CD4-positive, alpha-beta T cell treated with Interleukin-17A for 4 hours (primary cell): ENCODE results near the gene HNRNPK.

Source experiments
- DNase-seq: peaks from one replicate; pipeline ENCODE4 v3.0.0-alpha.2; 2020; ENCODE audit warnings: mixed read lengths

The HNRNPK gene

DNA sequence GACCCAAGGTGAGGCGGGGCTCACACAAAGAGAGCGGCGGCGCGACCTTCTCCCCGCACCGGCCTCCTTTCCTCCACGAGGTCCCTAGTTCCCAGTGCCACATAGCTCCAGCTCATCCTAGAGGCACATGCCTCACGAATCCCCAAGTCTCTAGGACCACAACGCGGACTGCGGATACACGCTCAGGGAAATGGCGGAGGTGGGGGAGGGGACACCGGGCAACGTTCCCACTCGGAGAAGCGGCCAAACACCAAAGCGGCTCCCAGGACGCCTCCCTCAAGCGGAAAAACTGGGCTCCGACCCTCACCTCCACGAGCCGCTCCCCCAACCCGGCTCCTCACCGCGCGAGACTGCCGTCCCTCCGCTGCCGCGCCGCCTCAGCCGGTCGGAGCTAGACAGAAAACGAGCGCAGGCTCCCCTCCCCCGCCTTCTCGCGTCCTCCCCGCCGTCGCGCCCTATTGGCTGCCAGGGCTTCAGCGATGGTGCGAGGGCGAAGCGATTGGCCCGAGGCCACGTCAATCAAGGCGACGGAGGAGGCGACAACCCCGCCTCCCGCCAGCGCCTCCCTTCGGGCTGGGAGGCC is at the start of gene HNRNPK:
Gene HNRNPK, minus strand, starts transcription at position 404 of the 583 bp plus-strand sequence. CDS start 1,963 bp downstream, outside the sequence.
- DNase-seq, result peak; percentile 99

DNA sequence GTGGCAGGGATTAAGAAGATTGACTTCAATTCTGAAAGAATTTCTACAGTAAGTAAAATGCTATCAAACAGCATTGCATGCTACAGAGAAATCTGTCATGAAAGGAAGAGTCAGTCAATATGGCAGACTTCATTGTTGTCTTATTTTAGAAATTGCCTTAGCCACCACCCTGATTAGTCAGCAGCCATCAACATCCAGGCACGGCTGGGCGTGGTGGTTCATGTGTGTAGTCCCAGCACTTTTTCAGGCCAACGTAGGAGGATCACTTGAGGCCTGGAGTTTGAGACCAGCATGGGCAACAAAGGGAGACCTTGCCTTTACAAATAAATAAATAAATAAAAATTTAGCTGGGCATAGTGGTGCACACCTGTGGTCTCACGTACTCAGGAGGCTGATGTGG is 47.2 kb upstream of the HNRNPK start:
- DNase-seq, result no peak

DNA sequence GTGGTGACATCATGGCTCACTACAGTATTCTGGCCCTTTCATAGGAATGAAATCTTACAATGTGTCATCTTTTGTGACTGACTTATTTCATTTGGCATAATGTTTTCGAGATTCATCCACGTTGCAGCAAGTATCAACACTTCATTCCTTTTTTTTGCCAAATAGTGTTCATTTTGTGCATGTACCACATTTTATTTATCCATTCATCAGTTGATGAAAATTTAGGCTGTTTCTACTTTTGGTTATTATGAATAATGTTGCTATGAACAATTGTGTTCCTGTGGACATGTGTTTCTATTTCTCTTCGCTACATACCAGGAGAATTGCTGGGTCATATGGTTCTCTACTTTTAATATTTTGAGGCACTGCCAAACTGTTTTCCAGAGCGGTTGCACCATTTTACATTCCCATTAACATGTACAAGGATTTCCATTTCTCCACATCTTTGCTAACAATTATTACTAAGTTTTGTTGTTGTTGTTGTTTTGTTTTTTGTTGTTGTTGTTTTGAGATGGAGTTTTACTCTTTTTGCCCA is 44.1 kb upstream of the HNRNPK start:
- no peak for DNase-seq

DNA sequence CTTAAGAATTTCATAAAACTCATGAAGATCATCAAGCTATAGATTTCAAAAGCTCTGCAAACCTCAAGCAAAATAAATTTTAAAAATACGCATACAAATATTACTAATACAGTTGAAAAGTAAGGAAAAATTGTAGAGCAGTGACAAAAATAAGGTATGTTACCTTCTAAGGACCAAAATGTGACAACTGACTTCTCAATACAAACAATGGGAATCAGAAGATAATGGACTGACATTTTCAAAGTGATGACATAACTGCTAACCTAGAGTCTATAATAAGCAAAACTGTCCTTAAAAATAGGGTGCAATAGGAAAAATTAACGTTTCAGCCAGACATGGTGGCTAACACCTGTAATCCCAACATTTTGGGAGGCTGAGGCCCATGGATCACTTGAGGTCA is 27.6 kb upstream of the HNRNPK start:
- no peak for DNase-seq

DNA sequence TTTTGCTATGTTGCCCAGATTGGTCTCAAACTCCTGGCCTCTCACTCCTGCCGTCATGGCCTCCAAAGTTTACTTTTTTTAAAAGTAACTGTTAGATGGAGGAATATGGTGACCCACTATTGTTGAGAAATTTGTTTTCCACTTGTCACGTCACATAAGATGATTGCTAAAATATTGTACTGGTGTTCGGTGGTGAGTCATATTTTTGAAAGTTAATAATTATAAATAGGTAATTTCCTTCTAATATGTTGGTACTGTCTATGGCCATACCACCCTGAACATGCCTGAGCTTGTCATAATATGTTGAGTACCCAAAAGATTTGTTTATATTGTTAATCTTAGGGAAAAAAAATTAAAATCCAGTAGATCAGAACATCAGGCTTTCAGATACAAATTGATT is 23.2 kb upstream of the HNRNPK start:
- DNase-seq, result no peak

DNA sequence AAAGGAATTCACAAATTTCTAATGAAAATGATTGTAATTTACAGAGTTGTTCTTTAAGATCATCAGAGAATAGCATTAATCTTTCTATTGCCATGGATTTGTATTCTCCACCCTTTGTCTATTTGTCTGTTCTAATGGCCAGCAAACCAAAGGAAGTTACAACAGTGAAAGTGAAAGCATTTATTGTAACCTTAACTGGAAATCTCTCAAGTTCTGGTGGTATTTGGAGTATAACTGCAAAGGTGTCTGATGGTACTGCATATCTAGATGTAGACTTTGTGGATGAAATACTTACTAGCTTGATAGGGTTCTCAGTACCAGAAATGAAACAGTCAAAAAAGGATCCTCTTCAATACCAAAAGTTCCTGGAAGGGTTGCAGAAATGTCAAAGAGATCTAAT is 22.3 kb upstream of the HNRNPK start:
- DNase-seq, result no peak

DNA sequence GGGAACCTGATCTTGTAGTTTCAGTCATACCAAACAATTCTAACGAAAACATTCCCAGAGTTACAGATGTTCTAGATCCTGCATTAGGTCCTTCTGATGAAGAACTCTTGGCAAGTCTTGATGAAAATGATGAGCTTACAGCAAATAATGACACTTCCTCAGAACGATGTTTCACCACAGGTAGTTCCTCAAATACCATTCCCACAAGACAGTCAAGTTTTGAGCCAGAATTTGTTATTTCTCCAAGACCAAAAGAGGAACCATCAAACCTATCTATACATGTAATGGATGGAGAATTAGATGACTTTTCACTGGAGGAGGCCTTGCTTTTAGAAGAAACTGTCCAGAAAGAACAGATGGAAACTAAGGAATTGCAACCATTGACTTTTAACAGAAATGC is 21.6 kb upstream of the HNRNPK start:
- DNase-seq, result no peak

DNA sequence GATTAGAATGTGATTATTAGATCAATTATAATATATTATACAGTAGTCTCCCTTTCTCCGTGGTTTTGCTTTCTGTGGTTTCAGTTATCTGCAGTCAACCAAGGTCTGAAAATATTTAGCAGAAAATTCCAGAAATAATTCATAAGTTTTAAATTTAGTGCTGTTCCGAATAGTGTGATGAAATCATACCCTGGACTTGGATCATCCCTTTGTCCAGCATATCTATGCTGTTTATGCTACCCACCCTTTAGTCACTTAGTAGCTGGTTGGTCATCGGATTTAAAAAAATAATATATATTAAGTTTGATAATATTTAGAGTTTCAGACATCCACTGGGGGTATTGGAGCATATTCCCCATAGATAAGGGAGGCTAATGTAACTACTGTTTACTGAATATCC is 20.2 kb upstream of the HNRNPK start:
- DNase-seq, result no peak

DNA sequence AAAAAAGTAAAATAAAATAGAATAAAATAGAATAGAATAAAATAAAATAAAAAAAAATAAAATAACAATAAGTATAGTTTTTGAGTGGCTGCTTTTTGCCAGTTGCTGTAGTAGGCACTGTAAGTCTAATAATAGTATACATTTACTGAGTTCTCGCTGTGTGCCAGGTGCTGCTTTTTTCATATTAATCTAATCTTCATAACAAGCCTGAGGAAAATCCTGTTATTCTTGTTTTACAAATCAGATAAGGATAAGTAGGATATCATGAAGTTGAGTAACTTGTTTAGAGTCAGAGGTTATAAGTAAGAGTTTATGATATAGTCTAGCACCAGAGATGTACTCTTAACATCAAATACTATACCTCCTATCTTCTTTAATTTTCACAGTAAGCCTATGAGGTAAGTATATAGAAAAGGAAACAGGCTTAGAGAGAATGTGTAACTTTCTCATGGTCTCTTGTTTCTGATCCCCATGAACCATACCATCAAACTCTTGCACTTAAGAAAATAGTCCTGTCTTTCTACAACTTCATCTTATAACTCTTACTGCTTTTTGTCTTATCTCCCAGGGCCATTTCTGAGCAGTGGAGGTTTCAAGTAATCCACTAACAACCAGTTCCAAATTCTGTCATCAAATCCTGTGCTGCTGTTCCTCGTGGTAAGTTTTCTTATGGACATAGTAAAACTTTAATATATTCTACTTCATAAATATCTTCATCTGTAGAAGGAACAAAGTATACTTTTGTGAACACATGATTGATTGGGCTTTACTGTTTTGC is 19.3 kb upstream of the HNRNPK start:
- DNase-seq, result no peak

DNA sequence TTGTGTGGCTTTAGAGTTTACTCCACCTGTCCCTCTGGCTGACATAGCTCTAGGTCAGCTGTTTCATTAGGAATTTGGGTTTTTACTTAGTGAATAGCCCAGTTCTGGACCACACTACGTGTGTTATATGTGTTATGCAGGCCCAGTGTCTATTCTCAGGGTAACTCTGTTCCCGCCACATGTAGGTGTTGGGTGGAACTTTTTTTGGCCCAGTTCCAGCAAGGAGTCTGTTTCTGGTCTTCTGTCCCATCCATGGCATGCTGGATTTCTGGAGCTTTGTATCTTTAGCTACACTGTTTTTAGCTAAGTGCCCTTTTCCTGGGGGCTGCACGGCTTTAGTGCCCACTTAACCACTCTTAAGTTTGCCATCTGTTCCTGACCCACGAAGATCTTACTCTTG is 16.1 kb upstream of the HNRNPK start:
- DNase-seq, result no peak

DNA sequence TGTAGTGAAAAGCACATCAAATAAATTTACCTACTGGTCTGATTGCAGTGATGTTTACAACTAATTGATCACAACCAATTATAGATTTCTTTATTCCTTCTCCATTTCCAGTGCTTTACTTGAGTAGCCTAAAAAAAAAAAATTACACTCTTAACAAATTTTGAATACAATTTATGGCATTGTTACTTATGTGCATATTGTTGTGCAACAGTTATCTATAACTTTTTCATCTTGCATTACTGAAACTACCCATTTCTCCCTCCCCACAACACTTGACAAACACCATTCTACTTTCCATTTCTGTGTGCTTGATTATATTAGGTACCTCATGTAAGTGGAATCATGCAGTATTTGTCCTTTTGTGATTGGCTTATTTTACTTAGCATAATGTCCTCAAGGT is 12.9 kb upstream of the HNRNPK start:
- no peak for DNase-seq

DNA sequence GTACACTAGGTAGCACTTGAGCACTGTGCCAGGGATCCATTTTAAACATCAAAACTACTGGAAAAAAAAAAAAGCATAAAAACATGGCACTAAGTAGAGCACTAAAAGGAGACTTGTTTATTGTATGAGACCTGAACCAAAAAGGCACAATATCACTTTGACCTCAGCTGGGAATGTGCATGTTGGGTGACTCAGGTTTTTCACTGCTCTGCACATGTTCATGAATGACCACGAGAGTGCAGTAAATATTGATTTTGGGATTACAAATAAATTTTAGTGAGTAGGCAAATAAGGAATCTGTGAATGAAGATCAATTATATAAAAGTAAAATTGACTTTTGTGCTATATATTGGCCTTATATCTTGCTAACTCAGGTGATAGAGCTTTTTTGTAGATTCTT is 12.4 kb upstream of the HNRNPK start:
- no peak for DNase-seq

DNA sequence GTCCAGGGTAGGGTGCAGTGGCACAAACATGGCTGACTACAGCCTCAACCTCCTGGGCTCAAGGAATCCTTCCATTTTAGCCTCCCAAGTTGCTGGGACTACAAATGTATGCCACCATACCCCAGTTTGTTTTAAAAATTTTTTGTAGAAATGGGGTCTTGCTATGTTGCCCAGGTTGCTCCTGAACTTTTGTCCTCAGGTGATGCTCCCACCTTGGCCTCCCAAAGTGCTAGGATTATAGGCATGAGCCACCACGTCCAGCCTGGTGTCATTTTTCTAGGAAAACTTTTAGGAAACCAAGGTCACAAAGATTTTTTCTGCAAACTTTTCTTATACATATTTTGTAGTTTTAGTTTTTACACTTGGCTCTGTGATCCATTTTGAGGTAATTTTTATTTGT is 11.3 kb upstream of the HNRNPK start:
- no peak for DNase-seq

DNA sequence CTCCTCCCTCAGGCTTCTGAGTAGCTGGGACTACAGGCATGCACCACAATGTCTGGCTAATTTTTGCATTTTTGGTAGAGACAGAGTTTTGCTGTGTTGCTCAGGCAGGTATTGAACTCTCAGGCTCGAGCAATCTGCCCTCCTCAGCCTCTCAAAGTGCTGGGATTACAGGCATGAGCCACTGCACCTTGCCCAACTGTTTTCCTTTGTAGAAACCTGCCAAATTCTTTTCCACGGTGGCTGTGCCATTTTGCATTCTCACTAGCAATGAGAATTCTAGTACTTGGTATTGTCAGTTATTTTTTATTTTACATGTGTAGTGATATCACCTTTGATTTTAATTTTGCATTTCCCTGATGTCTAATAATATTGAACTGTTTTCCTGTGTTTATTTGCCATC is 8.4 kb upstream of the HNRNPK start:
- no peak for DNase-seq

DNA sequence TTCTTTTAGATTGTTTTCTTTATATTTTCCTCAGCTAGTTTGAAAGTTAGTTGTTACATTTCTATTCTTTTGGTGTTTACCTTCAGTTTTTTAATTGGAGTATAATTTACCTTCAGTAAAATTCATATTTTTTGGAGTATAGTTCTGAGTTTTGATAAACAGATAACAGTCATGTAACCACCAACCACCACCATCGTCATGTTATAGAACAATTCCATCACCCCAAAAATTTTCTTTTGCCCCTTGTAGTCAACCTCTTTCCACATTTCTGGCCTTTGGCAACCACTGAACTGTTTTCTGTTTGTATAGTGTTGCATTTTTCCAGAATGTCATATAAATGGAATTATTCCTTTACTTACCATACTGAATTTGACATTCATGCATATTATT is 7.4 kb upstream of the HNRNPK start:
- DNase-seq, result no peak

DNA sequence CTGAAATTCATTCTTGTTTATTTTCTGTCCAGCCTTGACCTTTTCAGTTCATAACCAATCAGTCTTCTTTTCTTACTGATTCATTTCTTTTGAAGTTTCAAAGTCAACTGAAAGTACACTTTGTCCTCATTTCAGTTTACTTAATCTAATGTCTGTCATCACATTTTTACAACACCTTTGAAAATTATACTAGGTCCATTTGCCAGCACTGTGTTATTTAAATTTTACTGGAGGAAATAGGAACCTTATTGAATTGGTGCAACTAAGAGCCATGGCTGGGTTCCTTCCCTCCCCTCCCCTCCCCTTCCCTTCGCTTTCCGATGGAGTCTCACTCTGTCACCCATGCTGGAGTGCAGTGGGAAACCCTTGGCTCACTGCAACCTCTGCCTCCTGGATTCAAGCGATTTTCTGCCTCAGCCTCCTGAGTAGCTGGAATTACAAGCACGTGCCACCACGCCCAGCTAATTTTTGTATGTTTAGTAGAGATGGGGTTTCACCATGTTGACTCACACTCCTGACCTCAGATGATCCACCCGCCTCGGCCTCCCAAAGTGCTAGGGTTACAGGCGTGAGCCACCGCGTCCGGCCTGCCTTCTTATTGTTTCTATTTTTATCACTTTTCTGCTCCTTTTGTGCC is 6.9 kb upstream of the HNRNPK start:
- no peak for DNase-seq

DNA sequence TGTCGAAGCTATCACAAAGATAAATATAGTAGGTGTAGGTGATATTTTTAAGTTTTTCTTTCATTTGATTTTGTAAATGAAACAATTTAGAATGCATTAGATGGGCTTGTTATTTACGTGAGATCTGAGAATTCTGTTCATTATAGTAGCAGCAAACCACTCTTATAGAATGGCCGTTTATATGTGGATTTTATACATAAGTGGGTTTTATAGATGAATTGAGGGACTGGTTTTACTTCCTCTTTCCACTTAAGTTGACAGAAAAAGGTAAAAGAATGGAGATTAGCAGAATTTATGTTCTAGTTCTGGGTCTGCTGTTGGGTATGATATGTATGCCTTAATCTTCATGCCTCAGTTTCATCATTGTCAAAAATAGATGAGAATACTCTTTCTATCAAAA is 6.2 kb upstream of the HNRNPK start:
- DNase-seq, result no peak

DNA sequence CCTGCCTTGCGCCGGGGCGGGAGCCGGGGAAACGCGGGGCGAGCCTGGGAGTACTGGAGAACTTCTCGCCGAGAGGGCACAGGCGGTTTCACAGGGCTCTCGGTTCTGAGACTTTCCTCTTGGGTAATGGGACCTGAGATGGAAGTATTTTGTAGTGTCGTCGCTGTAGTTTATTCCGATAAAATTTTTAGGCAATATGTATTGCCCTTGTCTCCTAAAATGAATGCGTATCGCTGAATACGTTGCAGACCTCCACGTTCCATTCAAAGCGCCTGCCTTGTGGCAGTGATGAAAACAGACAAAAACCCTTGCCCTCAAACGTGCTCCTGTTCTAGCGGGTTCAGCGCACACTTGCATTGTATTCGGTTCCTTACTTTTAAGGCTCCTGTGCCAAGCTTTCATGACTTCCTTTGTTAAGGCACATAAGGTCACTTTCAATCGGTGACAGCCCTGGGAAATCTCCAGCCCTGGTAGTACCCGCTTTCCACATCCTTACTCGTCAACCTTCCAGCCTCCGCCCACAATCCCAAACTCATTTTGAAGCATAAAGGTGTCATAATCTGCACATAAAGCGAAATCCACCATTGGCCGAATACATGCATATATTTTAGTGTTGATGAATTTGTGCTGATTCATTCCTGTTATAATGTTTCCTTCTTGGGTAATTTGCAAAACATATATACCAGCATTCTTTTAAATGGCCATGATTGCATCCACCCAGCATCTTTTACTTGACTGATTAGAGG is 1.3 kb upstream of the HNRNPK start:
- DNase-seq, result peak; percentile 26

DNA sequence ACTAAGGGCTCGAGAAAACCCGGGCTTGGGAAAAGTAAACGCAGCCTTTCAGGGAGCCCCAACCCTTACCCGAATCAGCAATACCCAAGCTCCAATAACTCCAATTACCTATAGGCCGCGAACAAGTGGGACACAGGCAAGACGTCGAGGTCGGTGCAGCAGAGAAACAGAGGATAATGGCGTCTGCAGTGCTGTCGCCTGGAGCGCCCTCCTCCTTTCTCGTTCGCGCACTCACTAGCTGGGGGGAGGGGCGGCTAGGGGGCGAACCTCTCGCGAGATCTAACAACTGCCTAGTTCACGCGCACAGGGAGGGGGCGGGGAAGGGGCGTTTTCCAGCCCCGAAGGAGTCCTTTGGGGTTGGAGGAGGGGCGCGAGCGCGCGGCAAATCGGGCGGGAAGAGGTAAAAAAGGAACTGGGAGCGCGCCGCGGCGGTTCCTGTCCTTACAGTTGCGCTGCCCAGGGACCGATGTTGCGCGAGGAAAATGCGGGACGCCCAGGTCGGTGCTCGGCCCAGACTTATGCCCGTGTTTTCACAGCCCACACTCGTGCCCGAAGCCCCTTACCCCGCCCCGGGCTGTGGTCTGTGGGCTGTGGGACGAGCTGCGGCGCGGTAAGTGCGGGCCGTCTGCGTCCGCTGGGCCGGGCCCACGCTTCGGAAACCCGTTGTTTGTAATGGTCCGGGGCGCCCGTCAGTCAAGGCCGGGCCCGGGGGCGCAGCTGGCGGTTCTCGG is 545 bp upstream of the HNRNPK start, which contains the start of gene RMI1:
Gene RMI1, plus strand, starts transcription at position 411 of the 731 bp plus-strand sequence. CDS start 20,182 bp downstream, outside the sequence.
- DNase-seq, result peak; percentile 100

DNA sequence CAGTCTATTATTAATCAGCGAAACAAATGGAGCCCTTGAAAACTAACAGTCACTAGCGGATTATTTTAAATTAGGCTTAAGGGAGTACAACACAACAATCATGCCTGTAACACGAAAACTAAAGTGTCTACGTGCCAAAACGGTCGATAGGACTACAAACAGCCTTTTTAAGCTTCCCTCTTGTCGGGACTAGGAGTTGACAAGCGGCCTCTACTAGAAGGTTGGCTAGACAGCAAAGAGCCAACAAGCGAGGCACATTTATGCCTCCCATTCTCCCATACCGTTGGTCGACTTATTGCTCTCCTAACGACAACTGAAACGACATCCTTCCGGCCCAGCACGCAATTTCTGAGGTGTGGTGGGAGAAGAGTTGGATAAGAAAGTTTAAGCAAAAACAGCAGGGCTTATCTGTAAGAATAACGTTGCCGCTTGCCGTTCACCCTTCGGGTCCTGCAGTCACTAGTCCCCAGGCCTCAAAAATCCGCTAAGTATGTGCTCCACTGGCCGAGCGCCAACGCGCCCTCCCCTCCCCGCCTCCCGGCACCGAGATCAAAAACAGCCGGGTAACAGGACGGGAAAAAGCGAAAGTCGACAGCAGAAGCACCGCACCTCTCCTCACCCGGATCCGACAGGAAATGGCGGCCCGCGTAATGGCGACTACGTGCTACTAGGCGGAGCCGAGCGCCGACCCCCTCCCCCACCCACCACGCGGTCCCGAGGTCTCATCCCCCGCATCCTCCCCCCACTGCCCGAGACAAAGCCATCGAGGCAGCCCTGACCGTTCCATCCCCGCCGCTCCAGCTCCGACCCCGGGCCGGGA is 813 bp downstream of the HNRNPK start:
- DNase-seq, result peak; percentile 90

DNA sequence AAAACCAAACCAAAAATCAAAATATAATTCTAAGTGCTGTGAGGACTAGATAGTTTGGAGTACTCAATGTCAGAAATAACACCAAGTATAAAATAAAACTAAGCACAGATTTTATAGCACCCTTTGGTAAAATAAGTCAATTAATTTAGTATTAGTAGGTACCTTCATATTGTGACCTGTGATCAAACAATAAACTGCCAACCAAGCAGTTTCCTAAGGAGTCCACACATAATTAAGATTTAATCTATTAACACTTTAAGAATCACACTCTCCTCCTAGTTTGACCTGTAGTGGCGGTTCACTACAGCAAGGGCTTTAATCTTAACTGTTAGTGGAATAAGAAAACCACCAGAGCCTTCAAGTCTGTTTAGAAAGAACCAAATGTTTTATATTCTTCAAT is 2.8 kb downstream of the HNRNPK start:
- no peak for DNase-seq

DNA sequence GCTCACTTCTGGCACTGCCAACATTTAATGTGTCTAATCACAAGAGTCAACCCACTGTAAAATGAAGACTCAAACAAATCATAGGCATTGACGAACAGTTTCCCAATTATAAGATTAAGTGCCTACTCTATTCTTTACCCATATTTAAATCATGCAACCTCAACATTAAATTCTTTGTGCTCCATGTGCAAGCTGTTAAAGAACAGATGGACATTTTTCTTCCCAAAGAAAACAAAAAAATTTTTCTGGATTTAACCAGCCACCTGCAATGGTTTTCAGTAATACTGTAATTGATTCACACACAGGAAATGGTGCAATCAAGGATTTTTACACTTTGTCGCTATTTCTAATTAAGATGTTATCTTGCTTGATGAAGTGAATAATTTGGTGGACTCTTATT is 3.6 kb downstream of the HNRNPK start:
- no peak for DNase-seq
